BJ (cell line): ENCODE results near the gene STK32B. TPM values are rescaled to one million over a fixed set of nuclear protein-coding genes. Genes with fewer than 3 reads are reported as not detected.

ENCODE experiments used
- CTCF ChIA-PET: fragments of 350-600 bp; formaldehyde crosslinking; extraction: SDS; loops from one replicate; lab custom pipeline; 2021; ENCODE audit warnings: antibody characterized with exemption, inconsistent platforms; lab: Yijun Ruan, JAX
- POLR2A ChIA-PET: fragments of 300-600 bp; sonication (Branson Sonifier 250); formaldehyde crosslinking; extraction: SDS; loops from one replicate; lab custom pipeline; 2021; ENCODE audit warnings: antibody characterized with exemption; lab: Charles Lee
- DNase-seq: peaks from one replicate; pipeline ENCODE4 v3.0.0-alpha.2; 2011; ENCODE audit warnings: low read depth
- H3K27me3 ChIP-seq: 2 replicates; pipeline ENCODE4 v1.6.0; 2011; ENCODE audit warnings: low read length; ENCODE audit not compliant: control insufficient read depth, insufficient read depth
- H3K36me3 ChIP-seq: 2 replicates; pipeline ENCODE4 v1.5.1; 2011; ENCODE audit warnings: low read length; ENCODE audit not compliant: control insufficient read depth, insufficient read depth
- H3K4me3 ChIP-seq: 2 replicates; pipeline ENCODE4 v1.5.1; 2011; ENCODE audit warnings: low read depth, mild to moderate bottlenecking, control low read depth, low read length
- CTCF ChIP-seq: IDR thresholded peaks from 2 replicates; pipeline ENCODE4 v1.5.1; 2011; ENCODE audit warnings: low read depth, mild to moderate bottlenecking, control low read depth, inconsistent platforms, low read length, moderate library complexity; ENCODE audit not compliant: insufficient read depth
- polyA plus RNA-seq: library from polyadenylated mRNA; depleted of rRNA; stranded (reverse); fragments of >200 nt; gene quantifications from 2 replicates; pipeline ENCODE4 v1.2.3, GENCODE V29; 2011

The STK32B gene
- polyA plus RNA-seq, 1 experiment: 11.2 TPM

GRCh38 chr4:5461477-5461876 lies 410.2 kb downstream of the STK32B start:
- Histone ChIP-seq H3K27me3 (no peaks in the 10 kb centered on the region), H3K36me3 (no peaks in the 10 kb centered on the region), H3K4me3 (no peak overlapping the region)
- POLR2A ChIA-PET: no interaction called here
- CTCF ChIA-PET: interaction anchor here (0.6 to 3.0 kb wide), 2 partner anchors 422 to 466 kb away, joined by 4 to 21 read pairs; no protein-coding TSS in a partner anchor
- no peak for DNase-seq
- no peak for TF ChIP-seq CTCF

DNA sequence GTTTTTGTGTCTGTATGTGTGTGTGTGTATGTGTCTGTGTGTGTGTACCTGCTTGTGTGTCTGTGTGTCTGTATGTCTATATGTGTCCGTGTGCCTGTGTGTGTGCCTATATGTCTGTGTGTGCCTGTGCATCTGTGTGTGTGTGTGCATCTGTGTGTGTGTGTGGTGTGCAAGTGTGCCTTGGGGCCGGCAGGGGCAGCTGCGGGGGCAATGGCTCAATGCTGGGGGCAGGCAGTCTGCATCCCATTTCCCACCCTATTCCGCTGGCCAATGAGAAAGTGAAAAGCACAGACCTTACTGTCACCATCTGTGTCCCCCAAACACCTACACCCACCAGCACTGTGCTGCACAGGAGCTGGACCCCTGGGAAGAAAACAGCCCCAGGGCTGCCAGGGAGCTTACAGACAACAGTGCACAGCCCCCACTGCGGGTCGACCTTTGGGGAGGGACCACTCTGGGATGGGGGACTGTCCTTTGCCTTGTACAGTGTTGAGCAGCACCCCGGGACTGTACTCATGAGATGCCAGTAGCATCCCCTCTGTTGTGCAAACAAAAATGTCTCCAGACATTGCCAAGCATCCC lies 411.1 kb downstream of the STK32B start:
- CTCF ChIA-PET: no interaction called here
- no peak for TF ChIP-seq CTCF
- POLR2A ChIA-PET: no interaction called here
- no peak for DNase-seq
- Histone ChIP-seq H3K36me3 (no peaks in the 10 kb centered on the region), H3K4me3 (no peak overlapping the region), H3K27me3 (no peaks in the 10 kb centered on the region)

- no peak for DNase-seq
- CTCF ChIA-PET: no interaction called here
- no peak for TF ChIP-seq CTCF
- H3K27me3 ChIP-seq: no peaks in the 10 kb centered on the region
- POLR2A ChIA-PET: no interaction called here
- no peaks in the 10 kb centered on the region for H3K36me3 ChIP-seq
- H3K4me3 ChIP-seq: no peak overlapping the region
Measured at GRCh38 chr4:5462896-5463295, 411.6 kb downstream of the STK32B start.

DNA sequence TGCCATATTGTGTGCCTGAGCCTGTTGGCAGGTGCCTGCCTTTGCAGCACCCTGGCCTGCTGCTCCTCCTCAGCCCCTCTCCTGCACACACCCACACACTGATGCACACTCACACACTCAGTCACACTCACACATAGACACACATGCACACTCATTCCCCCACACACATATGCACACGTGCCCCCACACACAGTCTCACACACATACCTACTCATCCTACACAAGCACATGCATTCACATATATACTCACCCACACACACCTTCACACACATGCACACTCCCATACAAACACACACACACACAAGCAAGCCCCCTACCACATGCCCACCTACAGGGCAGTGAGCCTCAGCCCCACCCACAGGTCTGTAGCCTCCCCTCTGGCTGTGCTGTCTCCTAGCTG lies 412.1 kb downstream of the STK32B start:
- Histone ChIP-seq H3K36me3 (no peaks in the 10 kb centered on the region), H3K4me3 (no peak overlapping the region), H3K27me3 (no peaks in the 10 kb centered on the region)
- CTCF ChIA-PET: no interaction called here
- no peak for TF ChIP-seq CTCF
- no peak for DNase-seq
- POLR2A ChIA-PET: no interaction called here

- TF ChIP-seq CTCF: no peak
- H3K27me3 ChIP-seq: no peaks in the 10 kb centered on the region
- ChIA-PET POLR2A (no interaction called here), CTCF (no interaction called here)
- H3K4me3 ChIP-seq: no peak overlapping the region
- H3K36me3 ChIP-seq: no peaks in the 10 kb centered on the region
- DNase-seq: no peak
Measured at GRCh38 chr4:5463936-5464650, 412.8 kb downstream of the STK32B start.
